Astrocyte (in vitro differentiated cells and primary cell): Measurements from ENCODE around the gene PLEKHF1. TPM values are rescaled to one million over a fixed set of nuclear protein-coding genes. Genes with fewer than 3 reads are reported as not detected.

Experiments
- DNase-seq: peaks from one replicate; pipeline ENCODE4 v3.0.0-alpha.2; 2010; ENCODE audit warnings: low read depth
- FAIRE-seq: peaks from 2 replicates; lab custom pipeline; 2011; peaks lifted over from hg19 to GRCh38; lab: Jason Lieb, UNC
- H2AFZ ChIP-seq: 2 replicates; pipeline ENCODE4 v1.6.0; 2012; ENCODE audit warnings: low read depth, low read length, inconsistent platforms
- H3K27ac ChIP-seq: 2 replicates; pipeline ENCODE4 v1.5.1; 2011; ENCODE audit warnings: low read depth, low read length, inconsistent platforms
- H3K27me3 ChIP-seq: 2 replicates; pipeline ENCODE4 v1.6.0; 2011; ENCODE audit warnings: low read length, inconsistent platforms; ENCODE audit not compliant: insufficient read depth
- H3K36me3 ChIP-seq: 2 replicates; pipeline ENCODE4 v1.5.1; 2011; ENCODE audit warnings: low read length, inconsistent platforms; ENCODE audit not compliant: insufficient read depth
- H3K4me1 ChIP-seq: 2 replicates; pipeline ENCODE4 v1.5.1; 2011; ENCODE audit warnings: low read length, inconsistent platforms; ENCODE audit not compliant: insufficient read depth
- H3K4me2 ChIP-seq: 2 replicates; pipeline ENCODE4 v1.6.0; 2012; ENCODE audit warnings: low read length, inconsistent platforms
- H3K4me3 ChIP-seq: 2 replicates; pipeline ENCODE4 v1.5.1; 2011; ENCODE audit warnings: low read depth, mild to moderate bottlenecking, low read length, inconsistent platforms; ENCODE audit not compliant: insufficient read depth
- H3K79me2 ChIP-seq: 2 replicates; pipeline ENCODE4 v1.6.0; 2012; ENCODE audit warnings: mild to moderate bottlenecking, low read length, inconsistent platforms; ENCODE audit not compliant: insufficient read depth
- H3K9ac ChIP-seq: 2 replicates; pipeline ENCODE4 v1.6.0; 2012; ENCODE audit warnings: mild to moderate bottlenecking, low read length, inconsistent platforms
- H3K9me3 ChIP-seq: 2 replicates; pipeline ENCODE4 v1.5.1; 2012; ENCODE audit warnings: low read depth, mild to moderate bottlenecking, low read length, inconsistent platforms; ENCODE audit not compliant: insufficient read depth
- H4K20me1 ChIP-seq: 2 replicates; pipeline ENCODE4 v1.6.0; 2012; ENCODE audit warnings: low read length, inconsistent platforms; ENCODE audit not compliant: insufficient read depth
- H3K27ac Mint-ChIP-seq: one replicate; pipeline ENCODE4 v1.8.0; 2021; ENCODE audit warnings: mild to moderate bottlenecking, mixed read lengths; ENCODE audit not compliant: unreplicated experiment
- H3K27me3 Mint-ChIP-seq: one replicate; pipeline ENCODE4 v1.8.0; 2021; ENCODE audit warnings: low read depth, mixed read lengths; ENCODE audit not compliant: unreplicated experiment
- H3K36me3 Mint-ChIP-seq: one replicate; pipeline ENCODE4 v1.8.0; 2021; ENCODE audit warnings: low read depth, mixed read lengths; ENCODE audit not compliant: unreplicated experiment
- H3K4me1 Mint-ChIP-seq: one replicate; pipeline ENCODE4 v1.8.0; 2021; ENCODE audit warnings: low read depth, mixed read lengths; ENCODE audit not compliant: unreplicated experiment
- H3K4me3 Mint-ChIP-seq: one replicate; pipeline ENCODE4 v1.8.0; 2021; ENCODE audit warnings: mild to moderate bottlenecking, moderate library complexity, mixed read lengths; ENCODE audit not compliant: unreplicated experiment
- H3K9me3 Mint-ChIP-seq: one replicate; pipeline ENCODE4 v1.8.0; 2021; ENCODE audit warnings: mild to moderate bottlenecking, mixed read lengths; ENCODE audit not compliant: unreplicated experiment
- CTCF ChIP-seq: IDR thresholded peaks from 2 replicates; pipeline ENCODE4 v1.5.1; 2011; ENCODE audit warnings: low read depth, mild to moderate bottlenecking, inconsistent platforms, low read length, moderate library complexity; ENCODE audit not compliant: insufficient read depth
- EZH2 ChIP-seq: IDR thresholded peaks from 2 replicates; pipeline ENCODE4 v1.6.1; 2012; ENCODE audit warnings: mild to moderate bottlenecking, low read length, inconsistent platforms; ENCODE audit not compliant: insufficient read depth
- total RNA-seq: library from RNA; stranded (reverse); gene quantifications from 2 replicates; pipeline ENCODE4 v1.2.1, GENCODE V29; 2021

PLEKHF1 gene
- total RNA-seq, 1 donor from 2014 or later, result 13.1 TPM

GRCh38 chr19:29628661-29629385, 36.4 kb upstream of the PLEKHF1 start:
- no peaks in the 10 kb centered on the region for H3K4me1 ChIP-seq
- Mint-ChIP-seq H3K4me3 (no peak overlapping the region), H3K9me3 (no peaks in the 10 kb centered on the region), H3K36me3 (peaks cover 3% of the 10 kb centered on the region), H3K4me1 (no peaks in the 10 kb centered on the region), H3K27ac (no peak overlapping the region), H3K27me3 (peaks cover 2% of the 10 kb centered on the region)
- H3K27me3 ChIP-seq, result no peaks in the 10 kb centered on the region
- no peak overlapping the region for H3K27ac ChIP-seq
- FAIRE-seq (no peak), DNase-seq (no peak)
- H3K4me2 ChIP-seq, result no peak overlapping the region
- no peak overlapping the region for H3K9ac ChIP-seq
- H2AFZ ChIP-seq, result no peak overlapping the region
- H3K4me3 ChIP-seq, result no peak overlapping the region
- H4K20me1 ChIP-seq, result no peaks in the 10 kb centered on the region
- no peaks in the 10 kb centered on the region for H3K79me2 ChIP-seq
- TF ChIP-seq CTCF (no peak), EZH2 (no peak)
- H3K36me3 ChIP-seq, result no peaks in the 10 kb centered on the region
- no peaks in the 10 kb centered on the region for H3K9me3 ChIP-seq

GRCh38 chr19:29629836-29630534, 35.3 kb upstream of the PLEKHF1 start:
- H3K9me3 Mint-ChIP-seq, result no peaks in the 10 kb centered on the region
- no peaks in the 10 kb centered on the region for H3K79me2 ChIP-seq
- no peaks in the 10 kb centered on the region for H3K36me3 ChIP-seq
- peaks cover 2% of the 10 kb centered on the region for H3K27me3 Mint-ChIP-seq
- FAIRE-seq, result no peak
- H3K27ac ChIP-seq, result no peak overlapping the region
- no peak overlapping the region for H3K4me3 Mint-ChIP-seq
- H3K27ac Mint-ChIP-seq, result no peak overlapping the region
- H3K9ac ChIP-seq, result no peak overlapping the region
- no peak overlapping the region for H3K4me2 ChIP-seq
- H3K4me1 ChIP-seq, result no peaks in the 10 kb centered on the region
- no peak for TF ChIP-seq CTCF
- no peak for TF ChIP-seq EZH2
- no peak overlapping the region for H3K4me3 ChIP-seq
- no peak for DNase-seq
- H2AFZ ChIP-seq, result no peak overlapping the region
- H3K27me3 ChIP-seq, result no peaks in the 10 kb centered on the region
- H4K20me1 ChIP-seq, result no peaks in the 10 kb centered on the region
- no peaks in the 10 kb centered on the region for H3K9me3 ChIP-seq
- H3K36me3 Mint-ChIP-seq, result peaks cover 3% of the 10 kb centered on the region
- H3K4me1 Mint-ChIP-seq, result no peaks in the 10 kb centered on the region

- Mint-ChIP-seq H3K27me3 (peaks cover 2% of the 10 kb centered on the region), H3K4me3 (no peak overlapping the region), H3K9me3 (no peaks in the 10 kb centered on the region), H3K36me3 (peaks cover 3% of the 10 kb centered on the region), H3K27ac (no peak overlapping the region), H3K4me1 (no peaks in the 10 kb centered on the region)
- TF ChIP-seq EZH2 (no peak), CTCF (no peak)
- Histone ChIP-seq H3K4me2 (no peak overlapping the region), H4K20me1 (no peaks in the 10 kb centered on the region), H3K9ac (no peak overlapping the region), H3K9me3 (no peaks in the 10 kb centered on the region), H3K79me2 (no peaks in the 10 kb centered on the region), H3K4me3 (no peak overlapping the region), H3K27me3 (no peaks in the 10 kb centered on the region), H2AFZ (no peak overlapping the region), H3K27ac (no peak overlapping the region), H3K4me1 (no peaks in the 10 kb centered on the region), H3K36me3 (no peaks in the 10 kb centered on the region)
- no peak for DNase-seq
- no peak for FAIRE-seq
Observed at GRCh38 chr19:29630655-29631054, 34.6 kb upstream of the PLEKHF1 start.
